SK-N-SH treated with all-trans-retinoic acid at 6 μM for 48 hours (cell line): Measurements from ENCODE around the gene FLT3.
"Not testable (repeated sequence)": the region's sequence is repeated elsewhere in the genome, so short reads cannot be mapped to it uniquely, and the experiment has no call there.

Experiments
- ATAC-seq: fragments of 200-7000 bp; cut with Tn5 transposase; 3 replicates; pipeline ENCODE4 v1.9.1; 2020; ENCODE audit warnings: mild to moderate bottlenecking, moderate library complexity
- ARNTL ChIP-seq: fragments of 450-650 bp; formaldehyde crosslinking; IDR thresholded peaks from 2 replicates; pipeline ENCODE4 v1.5.0; 2020; ENCODE audit warnings: low read depth, mild to moderate bottlenecking, moderate library complexity, borderline replicate concordance
- BACH2 ChIP-seq: fragments of 250-450 bp; sonication (Bioruptor Pico); IDR thresholded peaks from 2 replicates; pipeline ENCODE4 v1.9.0; 2021; ENCODE audit warnings: mild to moderate bottlenecking, borderline replicate concordance
- CSDC2 ChIP-seq: fragments of 250-450 bp; sonication (Bioruptor Pico); IDR thresholded peaks from 2 replicates; pipeline ENCODE4 v1.5.0; 2020; ENCODE audit warnings: mild to moderate bottlenecking, moderate library complexity
- GLIS3 ChIP-seq: fragments of 250-450 bp; sonication (Bioruptor Pico); IDR thresholded peaks from 2 replicates; pipeline ENCODE4 v1.5.0; 2020; ENCODE audit warnings: mild to moderate bottlenecking, moderate library complexity
- OSR1 ChIP-seq: fragments of 250-450 bp; sonication (Bioruptor Pico); IDR thresholded peaks from 2 replicates; pipeline ENCODE4 v1.8.0; 2022; ENCODE audit warnings: moderate library complexity, mild to moderate bottlenecking, inconsistent platforms
- PPARA ChIP-seq: fragments of 250-450 bp; sonication (Bioruptor Pico); IDR thresholded peaks from 2 replicates; pipeline ENCODE4 v1.5.0; 2020; ENCODE audit warnings: mild to moderate bottlenecking, borderline replicate concordance
- TCF4 ChIP-seq: fragments of 250-450 bp; sonication (Bioruptor Pico); IDR thresholded peaks from 2 replicates; pipeline ENCODE4 v1.8.0; 2021; ENCODE audit warnings: mild to moderate bottlenecking, moderate library complexity, borderline replicate concordance
- TOX ChIP-seq: fragments of 250-450 bp; sonication (Bioruptor Pico); IDR thresholded peaks from 2 replicates; pipeline ENCODE4 v1.8.0; 2021; ENCODE audit warnings: mild to moderate bottlenecking, moderate library complexity, borderline replicate concordance
- ZFP3 ChIP-seq: fragments of 250-450 bp; sonication (Bioruptor Pico); IDR thresholded peaks from 2 replicates; pipeline ENCODE4 v1.5.0; 2020; ENCODE audit warnings: mild to moderate bottlenecking, moderate library complexity
- ZFP30 ChIP-seq: fragments of 450-650 bp; formaldehyde crosslinking; IDR thresholded peaks from 2 replicates; pipeline ENCODE4 v1.5.0; 2022; ENCODE audit warnings: mild to moderate bottlenecking, moderate library complexity
- ZNF565 ChIP-seq: fragments of 450-650 bp; formaldehyde crosslinking; conservative IDR thresholded peaks from 2 replicates; pipeline ENCODE4 v1.5.0; 2020; ENCODE audit warnings: low read depth, mild to moderate bottlenecking, moderate library complexity
- ZNF70 ChIP-seq: fragments of 450-650 bp; formaldehyde crosslinking; IDR thresholded peaks from 2 replicates; pipeline ENCODE4 v1.5.0; 2020; ENCODE audit warnings: mild to moderate bottlenecking, moderate library complexity
- ZNF8 ChIP-seq: fragments of 450-650 bp; formaldehyde crosslinking; IDR thresholded peaks from 2 replicates; pipeline ENCODE4 v1.5.0; 2020; ENCODE audit warnings: mild to moderate bottlenecking, moderate library complexity
- TF ChIP-seq, protein P1 (sequence below): fragments of 250-450 bp; sonication (Bioruptor Pico); IDR thresholded peaks from 2 replicates; pipeline ENCODE4 v1.5.0; 2020; ENCODE audit warnings: mild to moderate bottlenecking, moderate library complexity
- TF ChIP-seq, protein P2 (sequence below): fragments of 250-450 bp; sonication (Bioruptor Pico); IDR thresholded peaks from 2 replicates; pipeline ENCODE4 v1.5.1; 2020; ENCODE audit warnings: low read depth, mild to moderate bottlenecking, moderate library complexity
- TF ChIP-seq, protein P3 (sequence below): fragments of 250-450 bp; sonication (Bioruptor Pico); IDR thresholded peaks from 2 replicates; pipeline ENCODE4 v1.5.1; 2021; ENCODE audit warnings: mild to moderate bottlenecking, moderate library complexity
- TF ChIP-seq, protein P4 (sequence below): fragments of 250-450 bp; sonication (Bioruptor Pico); IDR thresholded peaks from 2 replicates; pipeline ENCODE4 v1.8.0; 2021; ENCODE audit warnings: low read depth, mild to moderate bottlenecking, moderate library complexity, borderline replicate concordance
- TF ChIP-seq, protein P5 (sequence below): fragments of 250-450 bp; sonication (Bioruptor Pico); IDR thresholded peaks from 2 replicates; pipeline ENCODE4 v1.8.0; 2020; ENCODE audit warnings: mild to moderate bottlenecking, moderate library complexity, borderline replicate concordance

The FLT3 gene

DNA sequence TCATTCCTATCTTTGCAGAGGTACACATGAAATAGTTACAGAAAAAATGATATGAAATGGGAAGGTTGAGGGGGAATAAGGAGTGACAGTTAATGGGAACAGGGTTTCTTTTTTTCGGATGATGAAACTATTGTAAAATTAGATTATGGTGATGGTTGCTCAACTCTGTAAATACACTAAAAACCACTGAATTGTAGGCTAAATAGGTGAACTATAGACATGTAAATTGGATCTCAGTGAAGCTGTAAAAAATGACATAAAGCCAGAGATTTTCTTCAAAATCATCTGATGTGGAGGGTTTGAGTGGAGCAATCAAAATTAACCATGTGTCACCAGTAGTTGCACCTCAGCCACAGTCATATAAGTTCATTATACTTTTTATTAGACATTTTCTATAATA lies 6.6 kb upstream of the FLT3 start (continued):
- TF ChIP-seq, protein P1, sequence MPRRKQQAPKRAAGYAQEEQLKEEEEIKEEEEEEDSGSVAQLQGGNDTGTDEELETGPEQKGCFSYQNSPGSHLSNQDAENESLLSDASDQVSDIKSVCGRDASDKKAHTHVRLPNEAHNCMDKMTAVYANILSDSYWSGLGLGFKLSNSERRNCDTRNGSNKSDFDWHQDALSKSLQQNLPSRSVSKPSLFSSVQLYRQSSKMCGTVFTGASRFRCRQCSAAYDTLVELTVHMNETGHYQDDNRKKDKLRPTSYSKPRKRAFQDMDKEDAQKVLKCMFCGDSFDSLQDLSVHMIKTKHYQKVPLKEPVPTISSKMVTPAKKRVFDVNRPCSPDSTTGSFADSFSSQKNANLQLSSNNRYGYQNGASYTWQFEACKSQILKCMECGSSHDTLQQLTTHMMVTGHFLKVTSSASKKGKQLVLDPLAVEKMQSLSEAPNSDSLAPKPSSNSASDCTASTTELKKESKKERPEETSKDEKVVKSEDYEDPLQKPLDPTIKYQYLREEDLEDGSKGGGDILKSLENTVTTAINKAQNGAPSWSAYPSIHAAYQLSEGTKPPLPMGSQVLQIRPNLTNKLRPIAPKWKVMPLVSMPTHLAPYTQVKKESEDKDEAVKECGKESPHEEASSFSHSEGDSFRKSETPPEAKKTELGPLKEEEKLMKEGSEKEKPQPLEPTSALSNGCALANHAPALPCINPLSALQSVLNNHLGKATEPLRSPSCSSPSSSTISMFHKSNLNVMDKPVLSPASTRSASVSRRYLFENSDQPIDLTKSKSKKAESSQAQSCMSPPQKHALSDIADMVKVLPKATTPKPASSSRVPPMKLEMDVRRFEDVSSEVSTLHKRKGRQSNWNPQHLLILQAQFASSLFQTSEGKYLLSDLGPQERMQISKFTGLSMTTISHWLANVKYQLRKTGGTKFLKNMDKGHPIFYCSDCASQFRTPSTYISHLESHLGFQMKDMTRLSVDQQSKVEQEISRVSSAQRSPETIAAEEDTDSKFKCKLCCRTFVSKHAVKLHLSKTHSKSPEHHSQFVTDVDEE: no peak
- TF ChIP-seq, protein P2, sequence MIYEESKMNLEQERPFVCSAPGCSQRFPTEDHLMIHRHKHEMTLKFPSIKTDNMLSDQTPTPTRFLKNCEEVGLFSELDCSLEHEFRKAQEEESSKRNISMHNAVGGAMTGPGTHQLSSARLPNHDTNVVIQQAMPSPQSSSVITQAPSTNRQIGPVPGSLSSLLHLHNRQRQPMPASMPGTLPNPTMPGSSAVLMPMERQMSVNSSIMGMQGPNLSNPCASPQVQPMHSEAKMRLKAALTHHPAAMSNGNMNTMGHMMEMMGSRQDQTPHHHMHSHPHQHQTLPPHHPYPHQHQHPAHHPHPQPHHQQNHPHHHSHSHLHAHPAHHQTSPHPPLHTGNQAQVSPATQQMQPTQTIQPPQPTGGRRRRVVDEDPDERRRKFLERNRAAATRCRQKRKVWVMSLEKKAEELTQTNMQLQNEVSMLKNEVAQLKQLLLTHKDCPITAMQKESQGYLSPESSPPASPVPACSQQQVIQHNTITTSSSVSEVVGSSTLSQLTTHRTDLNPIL (CRISPR knock-in tag): no peak
- TF ChIP-seq TCF4: no peak
- no peak for TF ChIP-seq ARNTL (CRISPR knock-in tag)
- TF ChIP-seq, all 23 proteins: peak for 0

DNA sequence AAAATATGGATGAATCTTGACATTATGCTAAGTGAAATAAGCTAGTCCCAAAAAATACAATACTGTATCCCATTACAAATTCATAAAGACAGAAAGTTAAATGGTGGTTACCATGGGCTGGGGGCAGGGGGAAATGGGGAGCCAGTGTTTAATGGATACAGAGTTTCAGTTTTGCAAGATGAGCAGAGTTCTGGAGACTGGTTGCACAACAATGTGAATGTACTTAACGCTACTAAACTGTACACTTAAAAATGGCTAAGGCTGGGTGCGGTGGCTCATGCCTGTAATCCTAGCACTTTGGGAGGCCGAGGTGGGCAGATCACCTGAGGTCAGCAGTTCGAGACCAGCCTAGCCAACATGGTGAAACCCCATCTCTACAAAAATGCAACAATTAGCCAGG lies 1.5 kb upstream of the FLT3 start:
- not testable (repeated sequence) for ATAC-seq

DNA sequence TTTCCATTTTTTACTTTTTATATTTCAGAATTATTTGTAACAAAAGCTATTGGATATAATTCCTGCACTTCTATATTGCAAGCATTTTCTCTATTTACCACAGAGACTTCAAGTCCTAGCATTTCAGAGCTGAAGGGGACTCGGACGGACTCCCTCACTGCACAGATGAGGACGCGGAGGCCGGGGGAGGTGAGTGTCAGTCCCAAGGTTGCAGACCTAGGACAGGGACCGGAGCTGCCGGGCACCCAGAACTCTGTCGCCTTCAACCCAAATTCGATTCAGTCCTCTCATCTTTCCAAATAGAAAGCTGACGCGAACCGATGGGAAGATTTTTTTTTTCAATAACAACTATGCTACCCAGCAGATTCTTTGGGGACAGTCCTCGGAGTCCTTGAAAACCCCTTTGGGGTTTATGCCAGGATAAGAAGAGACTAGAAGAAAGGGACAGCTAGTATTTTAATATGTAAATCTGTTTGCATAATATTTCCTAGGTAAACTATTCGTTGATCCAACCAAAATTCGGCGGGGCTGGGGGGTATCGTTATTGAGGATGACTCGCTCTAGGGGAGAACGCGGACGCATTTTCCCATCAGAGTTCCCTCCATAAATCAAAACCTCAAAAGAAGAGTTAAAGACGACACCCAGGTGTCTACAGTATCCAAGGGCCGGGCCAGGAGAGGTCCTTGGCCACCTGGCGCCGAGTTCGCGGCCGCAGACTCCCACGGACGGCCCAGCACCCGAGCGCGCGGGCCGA lies 803 bp downstream of the FLT3 start:
- TF ChIP-seq, protein P3, sequence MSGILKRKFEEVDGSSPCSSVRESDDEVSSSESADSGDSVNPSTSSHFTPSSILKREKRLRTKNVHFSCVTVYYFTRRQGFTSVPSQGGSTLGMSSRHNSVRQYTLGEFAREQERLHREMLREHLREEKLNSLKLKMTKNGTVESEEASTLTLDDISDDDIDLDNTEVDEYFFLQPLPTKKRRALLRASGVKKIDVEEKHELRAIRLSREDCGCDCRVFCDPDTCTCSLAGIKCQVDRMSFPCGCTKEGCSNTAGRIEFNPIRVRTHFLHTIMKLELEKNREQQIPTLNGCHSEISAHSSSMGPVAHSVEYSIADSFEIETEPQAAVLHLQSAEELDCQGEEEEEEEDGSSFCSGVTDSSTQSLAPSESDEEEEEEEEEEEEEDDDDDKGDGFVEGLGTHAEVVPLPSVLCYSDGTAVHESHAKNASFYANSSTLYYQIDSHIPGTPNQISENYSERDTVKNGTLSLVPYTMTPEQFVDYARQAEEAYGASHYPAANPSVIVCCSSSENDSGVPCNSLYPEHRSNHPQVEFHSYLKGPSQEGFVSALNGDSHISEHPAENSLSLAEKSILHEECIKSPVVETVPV (CRISPR knock-in tag): no peak
- no peak for TF ChIP-seq ZFP30
- TF ChIP-seq OSR1: no peak
- TF ChIP-seq ARNTL (CRISPR knock-in tag): no peak
- TF ChIP-seq ZFP3 (CRISPR knock-in tag): no peak
- no peak for TF ChIP-seq TCF4
- TF ChIP-seq TOX: no peak
- TF ChIP-seq ZNF70 (CRISPR knock-in tag): no peak
- TF ChIP-seq, protein P4, sequence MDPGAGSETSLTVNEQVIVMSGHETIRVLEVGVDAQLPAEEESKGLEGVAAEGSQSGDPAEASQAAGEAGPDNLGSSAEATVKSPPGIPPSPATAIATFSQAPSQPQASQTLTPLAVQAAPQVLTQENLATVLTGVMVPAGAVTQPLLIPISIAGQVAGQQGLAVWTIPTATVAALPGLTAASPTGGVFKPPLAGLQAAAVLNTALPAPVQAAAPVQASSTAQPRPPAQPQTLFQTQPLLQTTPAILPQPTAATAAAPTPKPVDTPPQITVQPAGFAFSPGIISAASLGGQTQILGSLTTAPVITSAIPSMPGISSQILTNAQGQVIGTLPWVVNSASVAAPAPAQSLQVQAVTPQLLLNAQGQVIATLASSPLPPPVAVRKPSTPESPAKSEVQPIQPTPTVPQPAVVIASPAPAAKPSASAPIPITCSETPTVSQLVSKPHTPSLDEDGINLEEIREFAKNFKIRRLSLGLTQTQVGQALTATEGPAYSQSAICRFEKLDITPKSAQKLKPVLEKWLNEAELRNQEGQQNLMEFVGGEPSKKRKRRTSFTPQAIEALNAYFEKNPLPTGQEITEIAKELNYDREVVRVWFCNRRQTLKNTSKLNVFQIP: no peak
- TF ChIP-seq GLIS3 (CRISPR knock-in tag): no peak
- TF ChIP-seq, protein P1: no peak

DNA sequence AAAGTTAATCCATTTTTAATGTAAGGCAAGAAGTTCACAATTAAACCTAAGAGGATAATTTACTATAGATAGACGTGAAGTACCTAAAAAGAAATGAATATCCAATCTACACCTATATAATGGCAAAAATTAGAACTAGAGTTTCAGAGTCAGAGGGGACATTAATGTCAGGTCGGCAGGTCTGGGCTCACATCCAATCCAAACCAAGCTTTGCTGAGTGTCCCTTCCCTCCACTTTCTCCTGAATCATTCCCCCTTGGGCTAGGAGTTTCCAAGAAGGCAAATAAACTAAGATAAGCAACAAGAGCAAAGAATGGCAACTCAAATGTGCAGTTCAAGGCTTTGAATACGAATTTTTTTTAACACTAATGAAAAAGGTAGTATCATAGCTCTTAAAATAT lies 2.9 kb downstream of the FLT3 start:
- ATAC-seq: no peak
- TF ChIP-seq CSDC2 (CRISPR knock-in tag) (no peak), BACH2 (CRISPR knock-in tag) (no peak), PPARA (CRISPR knock-in tag) (no peak), ZNF565 (no peak), ZNF8 (CRISPR knock-in tag) (no peak), ZFP3 (CRISPR knock-in tag) (no peak), ARNTL (CRISPR knock-in tag) (no peak), GLIS3 (CRISPR knock-in tag) (no peak)
- TF ChIP-seq, protein P5, sequence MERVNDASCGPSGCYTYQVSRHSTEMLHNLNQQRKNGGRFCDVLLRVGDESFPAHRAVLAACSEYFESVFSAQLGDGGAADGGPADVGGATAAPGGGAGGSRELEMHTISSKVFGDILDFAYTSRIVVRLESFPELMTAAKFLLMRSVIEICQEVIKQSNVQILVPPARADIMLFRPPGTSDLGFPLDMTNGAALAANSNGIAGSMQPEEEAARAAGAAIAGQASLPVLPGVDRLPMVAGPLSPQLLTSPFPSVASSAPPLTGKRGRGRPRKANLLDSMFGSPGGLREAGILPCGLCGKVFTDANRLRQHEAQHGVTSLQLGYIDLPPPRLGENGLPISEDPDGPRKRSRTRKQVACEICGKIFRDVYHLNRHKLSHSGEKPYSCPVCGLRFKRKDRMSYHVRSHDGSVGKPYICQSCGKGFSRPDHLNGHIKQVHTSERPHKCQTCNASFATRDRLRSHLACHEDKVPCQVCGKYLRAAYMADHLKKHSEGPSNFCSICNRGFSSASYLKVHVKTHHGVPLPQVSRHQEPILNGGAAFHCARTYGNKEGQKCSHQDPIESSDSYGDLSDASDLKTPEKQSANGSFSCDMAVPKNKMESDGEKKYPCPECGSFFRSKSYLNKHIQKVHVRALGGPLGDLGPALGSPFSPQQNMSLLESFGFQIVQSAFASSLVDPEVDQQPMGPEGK (CRISPR knock-in tag): no peak
- TF ChIP-seq, protein P4: no peak
- TF ChIP-seq, protein P1: no peak

More for the DNA sequence above, 803 bp downstream of the FLT3 start:
- no peak for ATAC-seq
